Fibroblast of skin of back (primary cell): ENCODE results near the gene SEC16A.

Experiments used
- DNase-seq: peaks from one replicate; pipeline ENCODE4 v3.0.0-alpha.2; 2013

The SEC16A gene

DNA sequence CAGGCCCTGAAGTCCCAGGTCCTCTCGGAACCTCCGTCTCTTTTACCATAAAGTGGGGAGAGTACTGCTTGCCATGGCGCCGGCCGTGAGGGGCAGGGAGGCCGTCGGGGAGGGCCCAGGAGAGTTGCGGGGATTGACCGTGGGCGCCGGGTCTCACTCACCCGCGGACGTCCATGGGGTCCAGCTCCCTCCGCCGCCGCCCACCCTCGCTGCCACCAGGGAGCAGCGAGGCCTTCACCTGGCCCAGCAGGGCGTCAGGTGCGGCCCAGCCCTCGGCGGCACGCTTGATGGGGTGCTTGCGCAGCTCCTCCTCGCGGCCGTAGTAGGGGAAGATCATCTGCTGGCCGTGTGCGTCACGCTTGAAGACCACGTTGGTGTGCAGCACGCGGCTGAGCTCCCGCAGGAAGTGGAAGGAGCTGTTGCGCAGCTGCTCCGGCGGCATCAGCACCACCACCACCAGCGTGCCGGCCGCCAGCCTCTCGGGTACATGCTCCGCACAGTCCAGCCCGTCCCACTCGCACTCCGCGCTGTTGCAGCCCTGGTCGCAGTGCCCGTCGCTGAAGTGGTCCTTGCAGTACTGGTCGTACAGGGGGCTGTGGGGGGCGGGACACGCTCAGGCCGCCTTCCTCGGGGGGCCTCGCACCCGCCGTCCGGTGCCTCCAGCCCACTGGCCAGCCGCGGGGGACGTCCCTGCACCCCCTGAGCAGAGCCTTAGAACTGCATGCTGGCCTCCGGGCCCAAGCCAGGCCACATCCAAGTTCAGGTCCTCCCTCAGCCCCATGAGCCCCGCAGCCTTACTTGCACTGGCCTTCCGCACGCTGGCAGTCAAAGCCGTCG is 21.9 kb upstream of the SEC16A start:
- DNase-seq: no peak

DNA sequence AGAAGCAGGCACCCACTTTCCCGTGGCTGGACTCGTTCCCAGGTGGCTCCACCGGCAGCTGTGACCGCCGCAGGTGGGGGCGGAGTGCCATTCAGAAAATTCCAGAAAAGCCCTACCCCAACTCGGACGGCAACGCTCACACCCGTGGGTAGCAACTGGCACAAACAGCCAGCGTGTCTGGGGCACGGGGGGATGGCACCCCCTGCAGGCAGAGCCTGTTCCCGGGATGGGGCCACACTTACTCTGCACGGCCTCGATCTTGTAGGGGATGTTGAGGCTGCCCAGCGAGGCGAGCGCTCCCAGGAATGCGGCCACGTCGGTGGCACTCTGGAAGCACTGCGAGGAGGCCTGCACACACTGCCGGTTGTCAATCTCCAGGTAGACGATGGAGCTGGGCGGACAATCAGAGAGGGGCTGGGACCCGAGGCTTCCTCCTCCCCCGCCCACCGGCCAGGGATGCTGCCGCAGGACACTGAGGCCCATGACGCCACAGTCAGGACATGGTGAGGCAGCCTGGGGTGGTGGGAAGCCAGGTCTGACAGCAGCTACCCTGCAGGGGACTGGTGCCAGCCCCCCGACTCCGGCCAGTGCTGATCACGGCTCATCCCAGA is 20.2 kb upstream of the SEC16A start:
- DNase-seq: no peak

DNA sequence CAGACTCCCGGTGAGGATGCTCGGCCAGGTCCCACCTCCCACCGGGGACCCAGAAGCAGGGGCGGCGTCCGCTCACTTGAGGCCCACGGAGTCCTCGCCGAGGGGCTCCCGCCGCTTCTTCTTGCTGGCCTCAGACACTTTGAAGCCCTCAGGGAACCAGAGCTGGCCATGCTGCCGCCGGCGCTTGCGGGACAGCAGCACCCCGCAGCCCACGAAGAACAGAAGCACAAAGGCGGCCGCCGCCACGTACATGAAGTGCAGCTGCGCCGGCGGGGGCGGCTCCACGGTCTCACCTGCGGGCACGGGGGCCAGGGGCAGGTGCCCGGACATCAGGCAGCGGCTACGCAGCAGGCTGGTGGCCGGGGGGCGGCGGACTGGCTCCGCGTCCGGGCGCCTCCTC is 19.4 kb upstream of the SEC16A start:
- DNase-seq: no peak

DNA sequence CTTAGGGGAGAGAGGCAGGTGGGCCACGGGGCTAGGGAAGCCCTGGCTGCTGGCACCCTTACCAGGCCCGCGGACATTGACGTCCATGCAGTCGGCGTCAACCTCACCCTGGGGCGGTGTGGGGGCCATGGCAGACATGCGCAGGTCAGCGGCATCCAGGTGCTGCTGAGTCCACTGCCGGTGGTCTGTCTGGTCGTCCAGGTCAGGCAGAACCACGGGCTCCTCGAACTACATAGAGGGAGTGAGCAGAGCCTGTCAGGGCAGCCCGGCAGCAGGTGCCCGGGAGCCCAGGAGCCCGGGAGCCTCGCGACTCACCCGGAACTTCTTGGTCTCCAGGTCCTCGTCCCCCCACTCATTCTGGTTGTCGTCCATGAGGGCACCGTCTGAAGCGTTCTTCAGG is 18.8 kb upstream of the SEC16A start:
- no peak for DNase-seq

DNA sequence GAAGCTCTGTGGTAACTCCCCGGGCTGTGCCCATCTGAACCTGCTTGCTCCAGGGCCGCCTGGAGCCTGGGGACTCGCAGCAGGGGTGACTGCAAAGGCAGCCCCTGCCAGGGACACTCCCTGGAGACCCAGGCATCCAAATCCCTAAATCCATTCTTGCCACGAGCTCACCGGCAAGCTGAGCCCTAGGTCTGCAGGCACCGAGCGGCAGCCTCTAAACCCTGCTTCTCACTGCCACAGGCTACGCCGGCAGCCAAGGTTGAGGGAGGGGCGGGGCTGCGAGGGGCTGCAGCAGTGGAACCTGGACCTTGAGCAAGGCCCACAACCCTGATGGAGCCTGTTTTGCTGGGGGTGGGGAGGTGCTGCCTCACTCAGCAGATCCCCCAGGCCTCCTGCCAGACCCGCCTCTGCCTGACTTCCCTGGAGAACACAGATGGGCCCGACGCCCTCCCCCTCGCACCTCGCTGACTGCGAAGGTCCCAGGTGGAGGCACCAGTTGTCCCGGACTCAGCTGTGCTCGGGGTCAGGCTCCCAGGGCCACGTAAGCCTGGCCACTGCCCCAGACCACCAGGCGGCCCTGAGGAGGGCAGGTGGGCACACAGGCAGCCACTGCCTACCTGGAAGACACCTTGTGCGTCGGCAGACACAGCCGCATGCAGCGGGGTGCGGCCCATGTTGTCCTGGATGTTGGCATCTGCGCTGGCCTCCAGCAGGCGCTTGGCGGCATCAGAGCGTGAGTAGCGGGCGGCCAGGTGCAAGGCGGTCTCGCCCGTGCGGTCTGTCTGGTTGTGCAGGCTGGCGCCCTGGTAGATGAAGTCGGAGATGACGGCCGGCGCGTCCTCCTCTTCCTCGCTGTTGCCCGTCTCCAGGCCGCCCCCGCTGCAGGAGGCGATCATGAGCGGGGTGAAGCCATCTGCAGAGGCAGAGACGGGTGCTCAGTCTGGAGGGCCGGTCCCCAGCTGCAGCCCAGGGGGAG is 17.4 kb upstream of the SEC16A start:
- no peak for DNase-seq

DNA sequence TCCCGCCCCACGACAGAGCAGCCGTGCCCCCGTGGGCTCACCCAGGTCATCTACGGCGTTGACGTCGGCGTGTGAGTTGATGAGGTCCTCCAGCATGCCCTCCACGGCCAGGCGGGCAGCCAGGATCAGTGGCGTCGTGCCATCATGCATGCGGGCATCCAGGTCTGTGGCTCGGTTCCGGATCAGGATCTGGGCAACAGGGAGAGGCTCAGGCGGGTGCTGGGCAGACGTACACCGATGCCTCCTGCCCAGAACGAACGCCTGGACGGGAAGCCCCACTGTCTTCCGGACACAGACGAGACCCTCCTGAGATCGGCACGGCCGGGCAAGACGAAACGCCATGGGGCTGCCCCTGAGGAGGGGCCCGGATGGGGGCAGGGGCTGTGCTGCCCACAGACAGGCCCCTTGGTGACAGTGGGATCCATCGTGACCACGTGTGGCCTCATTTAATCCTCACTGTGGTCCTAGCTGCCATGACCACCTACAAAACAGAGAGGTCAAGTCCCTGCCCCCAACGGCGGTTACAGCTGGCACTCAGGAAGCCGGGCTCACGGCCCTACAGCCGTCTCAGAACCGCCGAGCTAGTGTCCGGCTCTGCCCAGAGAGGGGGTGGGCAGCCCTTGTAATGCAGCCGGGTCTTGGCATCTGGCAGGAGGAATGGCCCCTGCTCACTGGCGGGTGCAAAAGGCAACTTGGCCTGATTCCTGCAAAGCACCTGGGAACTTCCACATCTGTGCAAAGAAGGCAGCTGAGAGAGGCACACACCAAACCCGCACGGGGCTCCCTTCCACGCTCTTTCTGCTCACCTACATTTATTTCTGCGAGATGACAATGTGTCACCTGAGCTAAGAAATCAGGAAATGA is 16.5 kb upstream of the SEC16A start:
- DNase-seq: no peak

DNA sequence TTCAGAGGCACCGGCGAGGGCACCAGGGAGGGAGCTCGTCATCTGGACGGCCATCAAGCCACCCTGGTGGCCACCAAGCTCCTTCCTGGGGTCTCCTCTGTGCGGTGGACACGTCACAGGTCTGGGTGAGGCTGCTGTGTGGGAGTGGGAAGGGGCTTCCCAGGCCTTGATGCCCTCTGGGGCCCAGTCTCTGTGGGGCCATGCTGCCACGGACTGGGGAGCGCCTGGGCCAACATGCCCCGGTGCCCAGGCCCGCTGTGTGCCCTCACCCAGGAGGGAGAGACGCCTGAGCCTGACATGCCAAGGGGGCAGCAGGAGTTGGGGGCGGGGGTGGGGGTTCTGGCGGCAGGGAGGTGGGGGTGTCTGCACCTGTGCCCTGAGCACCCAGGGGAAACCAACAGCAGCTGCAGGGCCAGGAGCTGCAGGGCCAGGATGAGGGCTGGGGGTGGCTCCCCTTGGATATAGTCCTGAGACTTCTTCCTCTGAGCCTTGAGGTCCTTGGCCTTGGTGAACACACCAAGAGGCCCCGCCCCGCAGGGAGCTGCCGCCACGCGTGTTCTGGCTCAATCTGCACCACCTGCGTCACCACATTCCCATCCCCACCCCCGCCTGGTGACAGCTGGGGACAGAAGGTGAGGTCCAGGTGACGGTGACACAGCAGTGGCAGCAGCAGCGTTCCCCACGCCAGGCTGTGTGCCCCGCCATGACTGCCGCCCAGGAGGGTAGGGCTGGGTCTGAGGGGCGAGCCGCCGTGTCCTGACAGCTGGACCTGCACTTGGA is 15.3 kb upstream of the SEC16A start:
- no peak for DNase-seq

DNA sequence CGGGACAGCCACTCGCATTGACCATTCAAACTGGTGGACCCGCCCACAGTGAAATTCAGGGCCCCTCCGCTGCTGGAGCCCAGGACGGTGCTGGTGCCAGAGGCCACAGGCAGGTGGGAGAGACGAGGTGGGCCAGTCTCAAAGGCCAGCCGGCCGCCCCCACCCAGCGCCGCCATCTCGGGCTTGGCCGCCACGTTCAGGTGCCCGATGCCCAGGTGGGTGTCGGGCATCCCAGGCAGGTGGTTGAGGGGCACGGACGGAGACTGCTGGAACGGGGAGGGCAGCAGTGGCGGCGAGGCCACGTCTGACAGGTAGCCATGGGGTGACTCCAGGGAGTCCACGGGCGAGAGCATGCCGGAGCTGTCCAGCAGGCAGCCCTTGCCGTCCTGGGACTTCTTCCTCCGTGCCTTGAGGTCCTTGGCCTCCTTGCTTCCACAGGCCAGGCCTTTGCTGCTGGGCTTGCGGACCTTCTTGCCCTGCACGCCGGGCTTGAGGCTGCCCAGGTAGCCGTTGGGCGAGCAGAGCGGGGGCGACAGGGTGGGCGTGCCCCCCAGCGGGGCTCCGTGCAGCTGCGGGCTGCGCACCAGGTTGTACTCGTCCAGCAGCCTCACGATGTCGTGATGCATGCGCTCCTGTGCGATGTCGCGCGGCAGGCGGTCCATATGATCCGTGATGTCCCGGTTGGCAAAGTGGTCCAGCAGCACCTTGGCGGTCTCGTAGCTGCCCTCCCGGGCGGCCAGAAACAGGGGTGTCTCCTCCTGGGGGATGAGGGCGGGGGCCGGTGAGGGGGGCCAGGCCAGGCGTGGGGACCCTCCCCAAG is 14.2 kb upstream of the SEC16A start:
- no peak for DNase-seq

DNA sequence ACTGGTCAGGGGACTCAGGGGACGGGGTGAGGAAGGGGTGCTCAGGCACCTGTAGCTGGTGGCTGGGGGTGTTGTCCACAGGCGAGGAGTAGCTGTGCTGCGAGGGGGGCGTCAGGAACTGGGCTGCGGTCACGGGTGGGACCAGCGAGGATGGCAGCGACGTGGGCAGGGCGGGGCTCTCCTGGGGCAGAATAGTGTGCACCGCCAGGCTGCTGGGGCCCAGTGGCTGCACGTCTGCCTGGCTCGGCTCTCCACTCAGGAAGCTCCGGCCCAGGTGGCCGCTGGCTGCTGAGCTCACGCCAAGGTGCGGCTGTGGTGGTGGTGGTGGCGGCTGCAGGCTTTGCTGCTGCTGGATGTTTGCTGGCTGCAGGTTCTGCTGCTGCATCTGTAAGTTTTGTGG is 13.3 kb upstream of the SEC16A start:
- no peak for DNase-seq

DNA sequence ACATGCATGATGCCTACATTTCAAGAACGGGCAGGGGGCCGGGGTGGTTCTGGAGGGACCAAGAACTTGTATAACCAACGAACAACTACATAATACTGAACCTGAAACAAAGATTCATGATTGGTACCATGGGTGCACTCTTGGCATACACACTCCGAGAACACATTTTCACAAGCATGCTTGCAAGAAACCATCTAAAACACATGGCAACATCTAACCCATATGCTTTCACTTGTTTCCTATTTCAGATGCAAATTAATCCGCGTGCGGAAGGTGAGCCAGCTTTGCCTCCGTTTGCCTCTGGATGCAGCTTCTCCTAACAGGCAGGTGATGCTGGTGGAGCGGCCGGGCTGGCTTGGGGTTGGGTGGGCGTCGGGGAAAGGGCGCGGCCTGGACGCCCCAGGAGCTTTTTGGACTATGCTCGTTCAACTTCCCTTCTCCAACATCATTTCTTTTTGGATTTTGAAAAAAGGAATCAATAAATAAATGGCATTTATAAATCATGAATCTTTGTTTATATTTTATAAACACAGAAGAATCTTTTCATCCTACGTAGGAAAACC is 12.5 kb upstream of the SEC16A start:
- no peak for DNase-seq

DNA sequence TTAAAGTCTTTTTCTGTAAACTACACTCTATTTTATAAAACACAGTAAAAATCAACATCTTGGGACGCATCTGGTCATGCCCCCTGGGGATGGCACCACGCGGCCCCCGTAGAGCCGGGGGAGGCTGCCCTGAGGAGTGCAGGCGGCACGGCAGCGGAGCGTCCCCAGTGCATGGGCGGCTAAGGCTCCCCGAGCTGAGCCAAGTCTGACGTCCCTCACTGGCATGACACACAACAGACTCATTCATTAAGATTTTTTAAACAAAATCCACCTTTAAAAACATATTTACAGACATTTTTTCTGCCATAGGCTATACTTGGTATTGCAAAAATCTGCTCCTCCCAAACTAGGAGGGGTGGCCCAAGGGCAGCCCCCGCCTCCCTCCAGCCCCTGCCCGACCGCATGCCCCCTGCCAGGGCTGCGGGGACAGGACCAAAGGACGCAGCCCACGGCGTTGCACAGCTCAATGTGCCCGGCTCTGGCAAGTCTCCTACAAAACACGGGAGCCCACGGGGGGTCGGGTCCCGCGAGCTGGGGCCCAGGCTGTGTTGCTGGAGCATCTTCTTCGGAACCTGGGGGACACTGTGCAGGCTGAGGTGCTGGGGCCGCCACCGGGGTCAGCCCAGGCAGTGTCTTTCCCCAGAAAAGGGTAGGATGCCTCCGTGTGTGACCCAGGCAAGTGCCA is 11.8 kb upstream of the SEC16A start:
- DNase-seq: no peak

DNA sequence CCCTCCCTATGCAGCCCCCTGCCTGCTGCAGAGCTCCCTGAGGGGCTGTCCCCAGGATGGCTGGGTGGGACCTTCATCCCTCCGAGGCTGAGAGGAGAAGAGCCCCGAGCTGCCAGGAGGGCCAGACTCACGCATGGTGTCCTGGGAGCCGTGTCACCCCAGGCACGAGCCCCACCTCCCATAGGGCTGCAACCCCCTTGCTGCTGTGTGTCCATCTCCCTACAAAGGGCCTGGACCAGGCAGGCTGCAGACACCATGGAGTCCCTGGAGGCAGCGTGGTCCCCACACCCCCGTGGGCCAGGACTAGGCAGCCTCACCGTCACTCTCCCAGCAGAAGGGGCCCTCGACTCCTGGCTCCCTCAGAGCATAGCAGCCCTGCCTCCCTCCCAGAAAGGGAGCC is 11.2 kb upstream of the SEC16A start:
- no peak for DNase-seq

DNA sequence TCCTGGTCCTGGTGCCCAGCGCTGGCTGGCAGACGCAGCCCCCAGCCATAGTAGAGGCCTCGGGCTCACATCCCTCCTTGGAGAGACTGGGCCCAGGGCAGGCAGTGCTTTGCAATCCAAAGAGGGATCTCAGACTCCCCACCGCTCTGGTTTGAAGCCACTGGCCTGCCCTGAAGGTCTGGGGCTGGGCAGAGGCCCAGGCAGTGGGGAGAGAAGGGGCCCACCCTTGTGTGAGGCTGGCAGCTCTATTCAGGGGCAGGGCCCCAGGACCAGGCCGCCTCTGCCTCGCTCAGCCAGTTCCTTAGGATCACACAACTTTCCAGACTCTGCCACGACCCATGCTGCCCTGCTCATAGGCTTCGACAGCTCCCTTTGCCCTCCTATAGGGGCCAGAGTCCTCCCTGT is 10.7 kb upstream of the SEC16A start:
- DNase-seq: no peak

DNA sequence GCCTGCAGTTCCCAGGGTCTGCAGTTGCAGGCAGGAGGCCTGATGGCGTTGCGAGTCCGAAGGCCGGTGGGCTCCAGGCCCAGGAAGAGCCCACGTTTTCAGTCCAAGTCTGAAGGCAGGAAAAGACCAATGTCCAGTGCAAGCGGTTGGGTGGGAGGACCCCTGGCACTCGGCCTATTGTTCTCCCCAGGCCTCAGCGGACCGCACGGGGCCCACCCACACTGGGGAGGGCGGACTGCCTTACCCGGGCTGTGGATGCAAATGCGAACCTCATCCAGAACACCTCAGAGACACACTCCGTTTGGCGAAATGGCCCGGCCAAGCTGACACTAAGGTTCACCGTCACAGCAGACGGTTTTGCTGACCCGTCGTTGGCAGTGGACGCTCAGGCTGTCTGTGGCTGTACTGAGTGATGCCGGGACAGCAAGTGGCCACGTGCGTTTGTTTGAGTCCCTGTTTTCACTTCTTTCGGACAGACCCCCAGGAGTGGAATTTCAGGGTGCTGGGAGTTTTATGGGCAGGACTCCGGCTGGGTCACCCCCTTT is 10.2 kb upstream of the SEC16A start:
- no peak for DNase-seq

DNA sequence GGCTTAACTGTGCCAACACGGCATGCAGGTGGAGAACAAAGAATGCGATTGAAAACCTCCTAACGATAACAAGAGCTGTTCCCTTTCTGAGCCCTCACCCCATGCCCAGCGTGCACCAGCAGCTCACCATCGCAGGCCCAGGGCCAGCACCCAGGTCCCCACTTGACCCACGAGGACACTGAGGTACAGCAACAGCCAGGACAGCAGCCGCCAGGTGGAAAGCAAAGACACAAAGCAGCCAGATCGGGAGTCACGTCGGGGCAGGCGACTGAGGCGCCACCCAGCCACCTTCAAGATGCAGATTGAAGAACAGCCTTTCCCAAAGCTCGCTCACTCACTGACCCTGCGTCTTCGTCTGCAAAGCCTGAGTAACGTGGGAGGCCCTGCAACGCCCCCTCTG is 6.9 kb upstream of the SEC16A start:
- DNase-seq: no peak

DNA sequence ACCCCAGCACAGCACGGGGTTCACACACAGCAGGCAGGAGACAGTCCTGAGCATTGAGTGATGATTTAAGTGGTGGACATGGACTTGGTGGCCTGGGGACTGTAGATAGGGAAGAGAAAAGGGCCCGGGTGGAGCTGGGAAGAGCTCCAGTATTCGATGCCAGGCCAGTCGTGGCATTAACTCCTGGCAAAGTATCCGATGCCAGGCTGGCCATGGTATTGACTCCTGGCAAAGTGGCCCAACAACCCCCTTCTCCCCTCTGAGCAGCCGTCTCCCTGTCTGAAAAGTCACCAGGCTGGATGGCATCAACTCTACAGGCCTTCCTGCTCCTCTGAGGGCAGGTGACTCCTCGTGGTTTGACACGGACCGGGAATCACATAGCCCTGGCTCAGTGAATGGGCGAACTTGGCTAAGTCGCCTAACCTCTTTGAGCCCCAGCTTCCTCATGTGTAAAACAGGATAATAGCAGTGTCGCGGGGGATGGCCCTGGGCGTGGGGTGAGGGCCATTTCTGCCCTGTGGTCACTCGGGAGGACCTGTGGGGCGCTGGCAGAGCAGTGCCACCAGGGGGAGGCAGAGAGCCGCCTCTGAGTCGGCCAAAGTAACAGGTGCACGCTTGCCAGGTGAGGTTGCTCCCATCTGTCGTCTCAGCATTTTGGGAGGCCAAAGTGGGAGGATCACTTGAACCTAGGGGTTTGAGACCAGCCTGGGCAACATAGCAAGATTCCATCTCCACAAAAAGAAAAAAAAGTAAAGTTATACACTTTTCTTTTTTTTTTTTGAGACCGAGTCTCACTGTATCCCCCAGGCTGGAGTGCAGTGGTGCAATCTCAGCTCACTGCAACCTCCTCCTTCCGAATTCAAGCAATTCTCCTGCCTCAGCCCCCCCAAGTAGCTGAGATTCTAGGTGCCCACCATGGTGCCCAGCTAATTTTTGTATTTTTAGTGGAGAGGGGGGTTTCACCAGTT is 5.7 kb upstream of the SEC16A start:
- DNase-seq: no peak

DNA sequence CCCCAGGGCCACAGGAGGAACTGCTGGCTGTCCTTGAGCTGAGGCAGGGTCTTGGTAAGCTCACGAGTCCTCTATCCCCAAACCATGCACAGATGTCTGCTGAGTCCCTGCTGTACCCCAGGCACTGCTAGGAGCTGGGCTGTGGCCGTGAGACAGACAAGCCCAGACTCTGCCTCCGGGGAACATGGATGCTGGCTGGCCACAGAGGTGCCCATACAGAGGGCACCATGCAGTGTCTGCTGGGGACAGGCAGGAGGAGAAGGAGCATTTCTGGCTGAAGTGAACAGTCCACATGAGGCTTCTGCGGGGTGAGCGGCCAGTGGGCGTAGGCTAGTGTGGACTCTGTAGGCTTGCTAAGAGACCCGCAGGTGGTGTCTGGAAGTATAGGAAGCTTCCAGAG is 4.8 kb upstream of the SEC16A start:
- no peak for DNase-seq
